Embryonic facial prominence (tissue), 1 donor: ENCODE data around the gene TBXT.

Source experiments
- DNase-seq: peaks from one replicate; pipeline ENCODE4 v3.0.0-alpha.2; 2016; ENCODE audit errors: extremely low spot score

The TBXT gene

DNA sequence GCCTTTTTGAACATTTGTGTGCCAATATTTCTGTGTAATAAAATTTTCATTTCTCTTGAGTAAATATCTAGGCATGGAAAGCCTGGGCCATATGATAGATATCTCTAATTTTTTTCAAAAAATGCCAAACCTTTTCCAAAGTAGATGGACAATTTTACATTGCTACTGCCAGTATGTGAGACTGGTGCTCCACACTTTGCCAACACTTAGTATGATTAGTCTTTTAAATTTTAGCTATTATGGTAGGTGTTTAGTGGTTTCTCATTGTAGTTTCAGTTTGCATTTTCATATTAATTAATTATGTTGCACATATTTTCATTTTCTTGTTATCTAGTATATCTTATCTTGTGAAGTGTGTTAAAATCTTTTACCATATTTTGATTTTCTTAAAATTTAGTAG is 52.0 kb downstream of the TBXT start:
- DNase-seq = no peak

DNA sequence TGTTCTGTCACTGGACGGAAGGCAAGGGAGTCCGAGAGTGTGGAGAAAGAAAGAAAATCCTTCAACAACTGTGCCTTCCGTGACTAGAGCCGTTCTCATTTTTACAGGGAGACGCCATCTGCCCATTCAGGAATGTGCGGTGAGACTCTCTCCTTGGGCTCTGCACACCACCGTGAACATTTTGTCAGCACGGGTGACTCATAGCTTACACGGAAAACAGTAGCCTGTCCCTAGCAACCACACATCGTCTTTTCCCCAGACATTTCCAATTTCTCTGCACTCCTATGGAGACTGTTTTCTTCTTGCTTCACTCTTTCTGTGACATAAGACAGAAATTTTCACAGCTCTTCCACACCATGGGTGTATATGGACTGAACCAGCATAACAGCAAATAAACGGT is 55.1 kb downstream of the TBXT start:
- no peak for DNase-seq

DNA sequence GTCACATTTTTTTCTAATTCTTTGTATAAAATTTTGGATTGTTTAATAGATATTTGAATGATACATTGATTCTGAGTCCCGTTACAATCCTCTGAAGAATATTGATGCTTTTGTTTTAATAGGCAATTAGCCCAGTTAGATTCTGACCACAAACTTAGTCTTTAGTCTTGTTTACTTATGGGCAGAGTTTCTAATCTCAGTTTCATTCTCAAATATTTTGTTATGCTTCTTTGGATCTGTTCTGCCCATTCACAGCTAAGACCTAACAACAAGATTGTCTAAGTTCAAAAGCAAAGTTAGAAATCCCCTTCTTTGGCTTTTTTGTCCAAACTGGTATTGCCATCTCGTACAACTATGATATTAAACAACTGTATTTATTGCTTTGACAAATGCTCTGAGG is 58.0 kb downstream of the TBXT start:
- DNase-seq = no peak
